Adipose tissue (tissue), 3 donors: Measurements from ENCODE around the gene VCP. TPM values are rescaled to one million over a fixed set of nuclear protein-coding genes. Genes with fewer than 3 reads are reported as not detected.
"Not testable (repeated sequence)": the region's sequence is repeated elsewhere in the genome, so short reads cannot be mapped to it uniquely, and the experiment has no call there.

Source experiments
- H3K27ac ChIP-seq: one replicate; pipeline ENCODE4 v1.5.1; 2013; ENCODE audit warnings: low read depth, low read length
- WGBS, 3 donors: extraction: QIAGEN DNeasy Blood & Tissue Kit; methylation state at CpG; one replicate each; pipeline ENCODE4 v1.1.7; 2013; 5-methylcytosine and 5-hydroxymethylcytosine counted together
- polyA plus RNA-seq, 3 donors: library from polyadenylated mRNA; stranded (reverse); fragments of 200-250 nt; gene quantifications; one replicate each; pipeline ENCODE4 v1.2.3, GENCODE V29; 2013
- donor health status: healthy with polysubstance abuse.
- donor health status: Bipolar disorder and iron deficiency.
- donor health status: healthy.

The VCP gene
- polyA plus RNA-seq, 3 donors, result 53.4 to 148 (median 54.3) TPM

DNA sequence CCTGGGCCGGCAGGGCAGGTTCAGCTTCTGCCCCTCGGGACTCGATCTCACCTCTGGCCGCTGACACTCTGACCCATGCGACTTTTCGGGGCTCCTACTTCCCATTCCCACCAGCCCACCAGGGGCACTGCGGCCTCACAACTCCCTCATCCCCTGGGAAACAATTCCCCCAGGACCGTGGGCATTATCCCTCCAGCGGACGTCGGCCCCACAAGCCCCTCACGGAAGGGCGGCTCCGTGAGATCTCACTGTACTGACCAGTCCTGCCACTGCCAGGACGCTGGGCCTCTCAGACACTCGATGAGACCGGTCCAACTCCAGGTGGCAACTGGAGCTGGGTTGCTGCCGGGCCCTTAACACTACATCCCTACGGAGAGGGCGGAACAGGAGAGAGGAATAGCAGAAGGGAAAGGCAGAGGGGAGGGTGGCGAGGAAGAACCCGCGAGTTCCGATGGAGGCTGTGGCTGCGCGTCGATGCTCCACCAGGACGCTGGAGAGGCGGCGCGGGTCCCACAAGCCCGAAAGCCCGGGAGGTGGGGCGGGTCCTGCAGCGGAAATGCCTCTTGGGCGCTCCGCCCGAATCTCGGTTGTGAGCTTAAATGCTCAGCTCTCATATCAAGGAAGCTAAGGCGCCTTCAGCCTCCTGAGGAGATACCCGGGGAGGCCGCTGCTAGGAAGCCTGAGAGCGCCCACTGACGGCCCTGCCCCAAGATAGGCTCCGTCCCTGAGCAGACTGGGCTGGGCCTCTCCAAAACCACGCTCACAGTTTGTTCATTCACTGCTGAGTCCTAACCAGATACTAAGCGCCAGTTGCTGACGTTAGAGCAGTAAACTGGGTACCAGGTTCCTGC lies 36.3 kb downstream of the VCP start:
- WGBS, 3 donors, result 37 to 66% (median 45%) methylated on average over 48 of the region's 48 CpGs
- no peak overlapping the region for H3K27ac ChIP-seq

- 92 to 96% (median 93%) methylated on average over 2 of the region's 2 CpGs for WGBS, 3 donors
- H3K27ac ChIP-seq, result no peak overlapping the region
Measured at GRCh38 chr9:35033101-35033500, 39.3 kb downstream of the VCP start.

GRCh38 chr9:35029852-35030251 lies 42.6 kb downstream of the VCP start:
- 72 to 82% (median 75%) methylated on average over 2 of the region's 2 CpGs for WGBS, 3 donors
- H3K27ac ChIP-seq, result no peak overlapping the region

GRCh38 chr9:35029241-35029640 lies 43.2 kb downstream of the VCP start:
- WGBS, 3 donors, result 70 to 89% (median 87%) methylated on average over 4 of the region's 4 CpGs
- H3K27ac ChIP-seq, result no peak overlapping the region

GRCh38 chr9:35028341-35028740 lies 44.1 kb downstream of the VCP start:
- H3K27ac ChIP-seq, result no peak overlapping the region

DNA sequence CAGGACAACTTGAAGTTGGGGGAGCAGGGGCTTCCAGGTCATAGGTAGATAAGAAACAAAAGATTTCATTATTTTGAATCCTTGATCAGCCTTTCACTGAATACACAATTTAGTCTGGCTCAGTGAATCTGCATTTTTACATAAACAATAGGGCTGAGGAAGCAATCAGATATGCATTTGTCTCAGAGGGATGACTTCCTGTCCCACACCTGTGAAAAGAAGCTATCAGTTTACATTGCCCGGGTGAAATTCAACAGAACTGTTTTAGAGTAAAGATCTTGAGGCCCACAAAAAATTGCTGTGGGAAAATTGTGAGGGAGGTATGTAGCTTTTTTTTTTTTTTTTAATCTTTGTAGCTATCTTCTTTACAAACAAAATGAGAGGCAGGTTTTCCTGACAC lies 44.6 kb downstream of the VCP start:
- WGBS, 3 donors, result 36 to 65% (median 42%) methylated on average over 1 of the region's 1 CpG
- H3K27ac ChIP-seq, result no peak overlapping the region

GRCh38 chr9:35027374-35027773 lies 45.1 kb downstream of the VCP start:
- WGBS, 3 donors, result 58 to 75% (median 68%) methylated on average over 1 of the region's 1 CpG
- no peak overlapping the region for H3K27ac ChIP-seq

DNA sequence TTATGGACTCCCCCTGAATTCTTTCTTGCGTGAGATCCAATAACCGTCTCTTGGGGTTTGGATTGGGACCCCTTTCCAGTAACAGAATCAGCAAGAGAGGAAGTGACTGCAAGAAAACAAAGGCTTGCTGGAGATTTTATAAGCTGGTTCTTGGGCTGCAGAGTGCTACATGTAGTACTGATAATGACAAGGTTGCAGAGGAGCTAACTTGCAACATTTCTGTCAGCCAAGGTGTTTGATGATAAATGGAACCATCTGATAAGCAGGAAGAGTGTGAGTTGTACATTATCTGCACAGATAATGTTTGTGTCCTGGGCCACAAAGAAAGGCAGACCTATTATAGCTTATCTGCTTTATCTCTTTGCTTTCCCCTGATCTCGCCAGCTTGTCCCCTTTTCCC lies 45.8 kb downstream of the VCP start:
- WGBS, 3 donors, result 54 to 77% (median 60%) methylated on average over 3 of the region's 3 CpGs
- H3K27ac ChIP-seq, result no peak overlapping the region

GRCh38 chr9:35023443-35023842 lies 49.0 kb downstream of the VCP start:
- H3K27ac ChIP-seq, result not testable (repeated sequence)
- 43 to 75% (median 59%) methylated on average over 5 of the region's 5 CpGs for WGBS, 3 donors

- H3K27ac ChIP-seq, result no peak overlapping the region
- WGBS, 3 donors, result 65 to 81% (median 66%) methylated on average over 2 of the region's 2 CpGs
Measured at GRCh38 chr9:35014517-35014916, 57.9 kb downstream of the VCP start.

GRCh38 chr9:35010351-35010958 lies 62.0 kb downstream of the VCP start:
- 92 to 97% (median 96%) methylated on average over 3 of the region's 3 CpGs for WGBS, 3 donors
- no peak overlapping the region for H3K27ac ChIP-seq

Other genes with a start within 250 kb of the VCP start
- gene PHF24, start 114.3 kb downstream of the VCP start, polyA plus RNA-seq, result under 1 TPM; 0.03 to 0.34 (median 0.19) TPM
- gene DNAJB5, start 82.9 kb downstream of the VCP start, polyA plus RNA-seq, result 1 to 10 TPM; 2.3 to 9.3 (median 7.8) TPM
- 10 to 100 TPM in 1 of 3 donors, 1 to 10 TPM in 2; 5.6 to 12.0 (median 8.5) TPM for gene FANCG, start 7.3 kb upstream of the VCP start, polyA plus RNA-seq
- 10 to 100 TPM; 13.5 to 17.8 (median 15.0) TPM for gene PIGO, start 24.0 kb upstream of the VCP start, polyA plus RNA-seq
- gene STOML2, start 30.5 kb upstream of the VCP start, polyA plus RNA-seq, result 100 to 1,000 TPM in 1 of 3 donors, 10 to 100 TPM in 2; 67.7 to 110 (median 79.7) TPM
- 10 to 100 TPM in 2 of 3 donors, 1 to 10 TPM in 1; 4.7 to 16.4 (median 15.5) TPM for gene ATOSB, start 43.2 kb upstream of the VCP start, polyA plus RNA-seq
- gene UNC13B, start 89.4 kb upstream of the VCP start, polyA plus RNA-seq, result 10 to 100 TPM in 2 of 3 donors, 1 to 10 TPM in 1; 9.9 to 21.9 (median 14.3) TPM